T-helper 17 cell (primary cell): Measurements from ENCODE around the gene MGP. TPM values are rescaled to one million over a fixed set of nuclear protein-coding genes. Genes with fewer than 3 reads are reported as not detected.

Experiments
- ATAC-seq: fragments of 150-1000 bp; cut with Tn5 transposase; 2 replicates; pipeline ENCODE4 v1.10.0; 2021; ENCODE audit warnings: mild to moderate bottlenecking, moderate library complexity
- DNase-seq, 3 donors: peaks; one replicate each; pipeline versions ENCODE4 v3.0.0 to v3.0.0-alpha.2; 2020 to 2021
- H3K9me3 ChIP-seq: one replicate; pipeline ENCODE4 v1.7.0; 2013; ENCODE audit warnings: low read length, mild to moderate bottlenecking; ENCODE audit not compliant: control insufficient read depth, poor library complexity, severe bottlenecking
- H3K27ac Mint-ChIP-seq: one replicate; pipeline ENCODE4 v1.8.0; 2022; ENCODE audit warnings: mild to moderate bottlenecking, moderate library complexity, mixed read lengths
- H3K27me3 Mint-ChIP-seq: one replicate; pipeline ENCODE4 v1.8.0; 2022; ENCODE audit warnings: mixed read lengths
- H3K36me3 Mint-ChIP-seq: one replicate; pipeline ENCODE4 v1.8.0; 2022; ENCODE audit warnings: low read depth, mixed read lengths
- H3K4me1 Mint-ChIP-seq: one replicate; pipeline ENCODE4 v1.8.0; 2022; ENCODE audit warnings: mild to moderate bottlenecking, mixed read lengths
- H3K4me3 Mint-ChIP-seq: one replicate; pipeline ENCODE4 v1.8.0; 2022; ENCODE audit warnings: mild to moderate bottlenecking, moderate library complexity, mixed read lengths
- total RNA-seq, 4 donors: library from RNA in 2 of 4; stranded (reverse) in 2 of 4; gene quantifications; one replicate each; pipeline ENCODE4 v1.2.3 and lab custom pipeline; 2022 to 2026

MGP gene
- total RNA-seq (1 to 10 TPM in 1 of 2 donors, not detected in 1; 1.7 TPM), total RNA-seq (lab: John Stamatoyannopoulos, UW) (0.12 to 0.98 reads per million in 2 donors)

- Mint-ChIP-seq H3K27ac (peak within 1 kb of the TSS; percentile 78), H3K4me3 (peak within 1 kb of the TSS; percentile 67), H3K36me3 (peaks cover 5% of the 10 kb centered on the region), H3K27me3 (peaks cover 22% of the 10 kb centered on the region), H3K4me1 (peaks cover 13% of the 10 kb centered on the region)
- no peaks in the 10 kb centered on the region for H3K9me3 ChIP-seq
- ATAC-seq (no peak), DNase-seq (no peak)
These were observed at the start of gene MGP for GRCh38 chr12:14885718-14886221. Gene MGP (minus strand): TSS chr12:14885854. CDS start chr12:14885791, 63 bp downstream.

GRCh38 chr12:14935031-14935430 lies 49.4 kb upstream of the MGP start:
- Mint-ChIP-seq H3K4me1 (peaks cover 39% of the 10 kb centered on the region), H3K36me3 (peaks cover 12% of the 10 kb centered on the region), H3K27me3 (no peaks in the 10 kb centered on the region), H3K27ac (no peak overlapping the region), H3K4me3 (no peak overlapping the region)
- ATAC-seq, result no peak
- no peak for DNase-seq
- H3K9me3 ChIP-seq, result no peaks in the 10 kb centered on the region

GRCh38 chr12:14934511-14934910 lies 48.9 kb upstream of the MGP start:
- Mint-ChIP-seq H3K27ac (peak overlapping the region; percentile 75), H3K4me3 (no peak overlapping the region), H3K27me3 (no peaks in the 10 kb centered on the region), H3K36me3 (peaks cover 12% of the 10 kb centered on the region), H3K4me1 (peaks cover 34% of the 10 kb centered on the region)
- H3K9me3 ChIP-seq, result no peaks in the 10 kb centered on the region
- no peak for ATAC-seq
- no peak for DNase-seq

GRCh38 chr12:14931791-14932560 lies 46.3 kb upstream of the MGP start:
- H3K9me3 ChIP-seq, result no peaks in the 10 kb centered on the region
- Mint-ChIP-seq H3K27ac (peak overlapping the region; percentile 75), H3K4me3 (peak overlapping the region; percentile 28), H3K27me3 (no peaks in the 10 kb centered on the region), H3K4me1 (peaks cover 20% of the 10 kb centered on the region), H3K36me3 (peaks cover 18% of the 10 kb centered on the region)
- no peak for DNase-seq
- ATAC-seq, result no peak

- H3K27ac Mint-ChIP-seq, result no peak overlapping the region
- no peak for ATAC-seq
- no peaks in the 10 kb centered on the region for H3K9me3 ChIP-seq
- no peak overlapping the region for H3K4me3 Mint-ChIP-seq
- no peaks in the 10 kb centered on the region for H3K27me3 Mint-ChIP-seq
- H3K4me1 Mint-ChIP-seq, result peaks cover 20% of the 10 kb centered on the region
- H3K36me3 Mint-ChIP-seq, result peaks cover 18% of the 10 kb centered on the region
- no peak for DNase-seq
These were observed 45.7 kb upstream of the MGP start for GRCh38 chr12:14931359-14931758.

- H3K9me3 ChIP-seq, result no peaks in the 10 kb centered on the region
- Mint-ChIP-seq H3K36me3 (peaks cover 18% of the 10 kb centered on the region), H3K4me3 (no peak overlapping the region), H3K4me1 (peaks cover 20% of the 10 kb centered on the region), H3K27me3 (no peaks in the 10 kb centered on the region), H3K27ac (no peak overlapping the region)
- no peak for ATAC-seq
- no peak for DNase-seq
These were observed 44.6 kb upstream of the MGP start for GRCh38 chr12:14930299-14930698.

- ATAC-seq (no peak), DNase-seq (no peak)
- peaks cover 21% of the 10 kb centered on the region for H3K4me1 Mint-ChIP-seq
- no peak overlapping the region for H3K4me3 Mint-ChIP-seq
- H3K36me3 Mint-ChIP-seq, result peaks cover 19% of the 10 kb centered on the region
- H3K27me3 Mint-ChIP-seq, result no peaks in the 10 kb centered on the region
- no peaks in the 10 kb centered on the region for H3K9me3 ChIP-seq
- no peak overlapping the region for H3K27ac Mint-ChIP-seq
These were observed 43.3 kb upstream of the MGP start for GRCh38 chr12:14928931-14929330.

GRCh38 chr12:14927267-14927666 lies 41.6 kb upstream of the MGP start:
- ATAC-seq, result no peak
- H3K36me3 Mint-ChIP-seq, result peaks cover 12% of the 10 kb centered on the region

GRCh38 chr12:14924541-14924940 lies 38.9 kb upstream of the MGP start:
- H3K27ac Mint-ChIP-seq, result no peak overlapping the region

More at GRCh38 chr12:14927267-14927666, 41.6 kb upstream of the MGP start:
- no peak for DNase-seq
- no peaks in the 10 kb centered on the region for H3K9me3 ChIP-seq
- H3K4me3 Mint-ChIP-seq, result no peak overlapping the region
- peaks cover 13% of the 10 kb centered on the region for H3K4me1 Mint-ChIP-seq
- no peak overlapping the region for H3K27ac Mint-ChIP-seq
- no peaks in the 10 kb centered on the region for H3K27me3 Mint-ChIP-seq

GRCh38 chr12:14923944-14924343 lies 38.3 kb upstream of the MGP start:
- peaks cover 21% of the 10 kb centered on the region for H3K4me1 Mint-ChIP-seq
- H3K36me3 Mint-ChIP-seq, result peaks cover 17% of the 10 kb centered on the region
- H3K9me3 ChIP-seq, result no peaks in the 10 kb centered on the region
- no peak for ATAC-seq
- H3K27ac Mint-ChIP-seq, result no peak overlapping the region
- H3K4me3 Mint-ChIP-seq, result no peak overlapping the region
- no peaks in the 10 kb centered on the region for H3K27me3 Mint-ChIP-seq
- DNase-seq, result no peak

More at GRCh38 chr12:14924541-14924940, 38.9 kb upstream of the MGP start:
- Mint-ChIP-seq H3K4me1 (peaks cover 21% of the 10 kb centered on the region), H3K27me3 (no peaks in the 10 kb centered on the region), H3K4me3 (no peak overlapping the region), H3K36me3 (peaks cover 17% of the 10 kb centered on the region)
- ATAC-seq, result no peak
- DNase-seq, result no peak
- no peaks in the 10 kb centered on the region for H3K9me3 ChIP-seq

- Mint-ChIP-seq H3K36me3 (peaks cover 26% of the 10 kb centered on the region), H3K4me3 (no peak overlapping the region)
- ATAC-seq, result peak; percentile 30
These were observed 35.6 kb upstream of the MGP start for GRCh38 chr12:14921218-14921617.

GRCh38 chr12:14920475-14921126 lies 34.9 kb upstream of the MGP start:
- DNase-seq (no peak), ATAC-seq (peak; percentile 73)
- Mint-ChIP-seq H3K27ac (peak overlapping the region; percentile 81), H3K36me3 (peaks cover 26% of the 10 kb centered on the region), H3K4me3 (no peak overlapping the region), H3K4me1 (peaks cover 16% of the 10 kb centered on the region), H3K27me3 (no peaks in the 10 kb centered on the region)
- H3K9me3 ChIP-seq, result no peaks in the 10 kb centered on the region

More at GRCh38 chr12:14921218-14921617, 35.6 kb upstream of the MGP start:
- H3K27me3 Mint-ChIP-seq, result no peaks in the 10 kb centered on the region
- H3K4me1 Mint-ChIP-seq, result peaks cover 16% of the 10 kb centered on the region
- H3K9me3 ChIP-seq, result no peaks in the 10 kb centered on the region
- peak overlapping the region; percentile 81 for H3K27ac Mint-ChIP-seq
- DNase-seq, result no peak

- ATAC-seq, result no peak
- Mint-ChIP-seq H3K27ac (peak overlapping the region; percentile 81), H3K4me1 (peaks cover 18% of the 10 kb centered on the region), H3K36me3 (peaks cover 31% of the 10 kb centered on the region), H3K4me3 (no peak overlapping the region), H3K27me3 (no peaks in the 10 kb centered on the region)
- no peaks in the 10 kb centered on the region for H3K9me3 ChIP-seq
- DNase-seq, result no peak
These were observed 33.8 kb upstream of the MGP start for GRCh38 chr12:14919455-14919854.
